Superior temporal gyrus (tissue), 1 donor: Measurements from ENCODE around the gene VWA2.

Experiments used
- DNase-seq: peaks from one replicate; pipeline ENCODE4 v3.0.0-alpha.2; 2016; ENCODE audit errors: extremely low spot score

VWA2 gene

GRCh38 chr10:114294549-114294948, 55.5 kb downstream of the VWA2 start:
- DNase-seq: no peak

DNA sequence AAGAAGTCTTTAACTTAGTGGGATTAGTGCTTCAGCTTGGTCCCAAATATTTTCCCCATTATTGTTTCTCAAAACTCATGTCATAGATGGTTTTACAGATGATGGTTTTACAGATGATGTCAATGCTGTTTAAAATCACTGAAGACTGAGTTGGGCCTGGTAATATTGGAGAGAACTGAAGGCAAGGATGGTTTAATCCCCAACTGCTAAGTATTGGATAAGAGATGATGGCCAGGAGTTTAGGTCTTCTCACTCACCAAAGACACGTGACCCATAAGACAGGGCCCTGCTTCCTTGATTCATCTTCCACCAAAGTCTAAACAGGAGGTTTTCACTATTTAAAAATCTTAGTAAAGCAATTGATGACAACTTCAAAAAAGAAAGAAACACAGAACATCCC, 56.3 kb downstream of the VWA2 start:
- no peak for DNase-seq

DNA sequence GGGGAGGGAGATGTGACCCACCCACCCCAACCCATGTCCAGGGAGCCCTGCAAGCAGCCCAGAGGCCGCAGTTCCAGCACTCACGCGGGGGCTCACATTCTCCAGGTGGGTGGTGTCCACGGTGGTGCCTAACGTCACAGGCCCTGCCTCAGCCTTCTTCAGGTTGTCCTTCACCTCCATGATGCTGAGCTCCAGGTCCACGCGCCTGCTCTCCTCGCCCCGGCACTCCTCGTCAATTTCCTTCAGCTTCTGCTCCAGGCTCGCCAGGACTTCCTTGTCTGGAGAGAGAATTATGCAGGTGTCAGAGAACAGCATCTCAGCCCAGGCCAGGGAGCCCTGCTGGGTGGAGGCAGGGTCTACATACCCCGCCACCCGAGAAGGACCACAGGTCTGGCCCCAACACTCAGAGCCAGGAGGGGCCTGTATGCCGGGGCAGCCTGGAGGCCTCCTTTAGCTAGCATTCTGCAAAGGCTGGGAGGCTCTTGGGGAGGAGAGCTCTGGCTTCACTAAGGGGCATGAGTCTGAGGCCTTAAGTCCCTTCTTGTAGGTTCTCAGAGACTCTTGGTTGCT, 58.2 kb downstream of the VWA2 start:
- DNase-seq: no peak

DNA sequence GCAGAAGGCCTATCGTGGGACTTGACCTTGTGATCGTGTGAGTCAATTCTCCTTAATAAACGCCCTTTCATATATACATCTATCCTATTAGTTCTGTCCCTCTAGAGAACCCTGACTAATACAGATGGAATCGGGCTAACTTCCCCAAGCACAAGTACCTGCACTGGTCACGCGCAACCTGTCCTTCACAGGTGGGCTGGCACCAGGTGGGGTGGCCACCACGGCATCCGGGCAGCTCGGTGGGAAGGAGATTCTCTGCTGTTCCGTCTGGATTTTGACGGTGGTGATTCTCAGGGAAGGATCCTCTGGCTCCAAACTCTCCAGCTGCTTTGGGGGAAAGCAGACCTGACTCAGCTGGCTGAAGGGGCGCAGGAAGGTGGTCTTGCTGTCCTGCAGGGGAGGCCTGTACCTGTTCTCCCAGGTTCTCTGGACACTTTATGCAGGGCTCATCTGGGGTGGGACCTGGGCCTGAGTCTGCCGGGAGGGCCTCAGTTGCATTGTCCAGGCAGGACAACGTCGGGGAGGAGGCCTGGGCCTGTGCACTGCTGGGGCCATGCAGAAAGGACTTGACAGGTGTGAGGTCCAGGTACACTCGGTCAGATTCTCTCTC, 61.1 kb downstream of the VWA2 start:
- DNase-seq: no peak

DNA sequence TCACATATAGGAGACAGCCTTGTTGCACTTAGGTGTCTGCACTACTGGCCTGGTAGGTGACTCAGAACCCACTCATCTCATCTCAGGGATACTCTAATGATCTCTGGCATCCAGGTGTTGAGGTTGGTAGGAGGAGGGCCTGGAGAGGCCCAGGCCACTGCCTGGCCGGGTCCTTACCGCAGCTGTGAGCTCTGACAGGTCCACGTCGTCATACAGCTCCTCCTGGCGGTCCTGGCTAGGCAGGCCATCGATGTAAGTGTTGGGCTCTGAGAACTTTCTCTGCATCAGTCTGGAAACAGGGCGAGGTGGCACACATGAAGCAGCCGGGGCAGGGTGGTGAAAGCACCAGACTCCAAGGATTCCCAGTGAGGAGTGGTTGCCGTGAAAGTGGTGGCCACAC, 62.1 kb downstream of the VWA2 start:
- no peak for DNase-seq

DNA sequence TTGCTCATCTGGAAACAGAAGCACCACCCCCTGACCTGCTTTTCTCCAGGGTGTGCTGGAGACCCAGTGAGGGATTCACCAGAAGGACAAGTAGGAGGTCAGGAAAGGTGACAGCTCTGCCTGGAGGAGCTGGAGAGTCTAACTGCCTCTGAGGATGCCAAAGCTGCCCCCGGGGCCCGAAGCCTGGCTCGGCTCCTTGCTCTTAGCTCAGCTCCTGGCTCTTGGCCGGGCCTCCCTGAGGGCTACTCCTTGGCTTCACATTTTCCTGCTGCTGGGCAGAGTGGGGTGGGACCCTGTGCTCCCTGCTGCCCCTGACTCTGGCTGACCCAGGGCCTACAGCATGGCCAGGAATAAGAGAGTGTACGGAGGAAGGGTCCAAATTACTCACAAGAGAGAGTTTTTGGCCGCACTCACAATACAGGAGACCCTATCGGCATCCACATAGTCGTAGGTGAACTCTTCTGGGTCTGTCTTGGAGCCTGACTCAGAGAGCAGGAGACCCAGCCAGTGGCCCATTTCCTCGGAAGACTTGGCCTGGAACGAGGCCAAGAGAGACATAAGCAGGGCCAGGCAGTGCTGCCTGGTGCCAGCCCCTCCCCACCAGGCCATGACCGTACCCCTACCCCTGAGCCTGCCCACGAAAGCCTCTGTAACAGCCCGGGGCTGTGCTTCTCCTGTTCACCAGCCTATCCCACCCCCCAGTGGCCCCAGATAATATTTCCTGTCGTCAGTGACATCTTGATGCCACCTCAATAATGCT, 63.1 kb downstream of the VWA2 start:
- DNase-seq: no peak

GRCh38 chr10:114303556-114303955, 64.5 kb downstream of the VWA2 start:
- DNase-seq: no peak

DNA sequence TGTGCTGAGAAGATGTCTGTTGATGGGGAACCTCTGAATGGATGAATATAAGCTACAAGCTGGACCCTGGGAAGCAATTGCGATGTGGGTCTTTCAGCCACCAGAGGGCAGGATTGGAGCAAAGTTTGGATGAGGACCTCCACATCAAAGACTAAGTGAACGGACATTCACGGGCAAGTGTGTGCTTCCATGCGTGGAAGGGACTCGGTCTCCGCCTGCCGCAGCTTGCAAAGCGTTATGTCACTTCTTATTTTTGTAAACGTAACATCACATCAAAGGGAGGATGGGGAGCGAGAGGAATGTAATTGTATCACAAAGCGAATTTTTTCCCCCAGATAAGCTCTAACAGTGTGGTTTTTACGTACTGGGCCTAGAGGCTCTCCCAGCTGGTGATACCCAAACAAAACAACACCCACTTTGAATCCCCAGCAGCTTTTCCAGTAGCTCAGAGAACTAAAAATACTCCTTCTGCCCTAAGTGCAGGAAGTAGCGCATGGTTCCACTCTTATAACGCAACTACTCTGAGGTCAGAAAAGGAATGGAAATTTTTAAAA, 65.0 kb downstream of the VWA2 start:
- DNase-seq: peak; percentile 97

- peak; percentile 52 for DNase-seq
Observed at GRCh38 chr10:114304571-114305421, 65.7 kb downstream of the VWA2 start.

DNA sequence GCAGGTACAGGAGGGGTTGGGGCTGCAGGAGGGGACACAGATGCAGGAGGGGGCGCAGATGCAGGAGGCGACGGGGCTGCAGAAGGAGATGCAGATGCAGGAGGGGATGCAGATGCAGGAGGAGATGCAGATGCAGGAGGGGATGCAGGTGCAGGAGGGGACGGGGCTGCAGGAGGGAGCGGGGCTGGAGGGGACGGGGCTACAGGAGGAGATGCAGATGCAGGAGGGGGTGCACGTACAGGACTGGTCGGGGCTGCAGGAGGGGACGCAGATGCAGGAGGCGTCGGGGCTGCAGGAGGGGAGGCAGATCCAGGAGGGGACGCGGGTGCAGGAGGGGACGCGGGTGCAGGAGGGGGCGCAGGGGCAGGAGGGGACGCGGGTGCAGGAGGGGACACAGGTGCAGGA, 66.5 kb downstream of the VWA2 start:
- DNase-seq: no peak

DNA sequence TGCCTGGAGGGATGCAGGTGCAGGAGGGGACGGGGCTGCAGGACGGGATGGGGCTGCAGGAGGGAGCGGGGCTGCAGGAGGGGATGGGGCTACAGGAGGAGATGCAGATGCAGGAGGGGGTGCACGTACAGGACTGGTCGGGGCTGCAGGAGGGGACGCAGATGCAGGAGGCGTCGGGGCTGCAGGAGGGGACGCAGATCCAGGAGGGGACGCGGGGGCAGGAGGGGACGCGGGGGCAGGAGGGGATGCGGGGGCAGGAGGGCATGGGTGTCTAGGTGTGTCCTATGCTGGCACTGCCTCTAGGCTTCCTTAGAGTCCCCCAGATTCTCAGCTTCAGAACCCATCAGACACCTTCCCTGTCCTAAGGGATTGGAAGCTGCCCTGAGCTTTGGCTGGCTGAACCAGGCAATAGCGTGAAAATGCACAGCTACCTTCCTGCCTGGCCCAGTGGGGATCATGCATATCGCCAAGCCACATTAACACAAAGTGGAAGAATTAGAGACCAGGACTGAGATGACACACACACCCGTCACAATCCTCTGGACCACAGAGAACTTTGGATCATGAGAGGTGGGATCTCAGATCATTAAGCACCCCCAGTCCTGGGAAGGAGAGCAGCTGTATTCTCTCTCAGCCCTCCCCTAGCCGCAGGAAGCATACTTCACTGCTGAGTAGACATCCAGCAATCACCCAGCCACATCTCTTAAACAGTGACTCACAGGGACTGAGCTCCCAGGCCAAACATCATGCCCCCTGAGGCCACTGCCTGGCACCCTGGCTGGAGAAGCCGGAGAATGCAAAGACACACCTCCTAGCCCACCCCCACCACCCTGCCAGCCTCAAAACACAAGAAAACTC, 67.3 kb downstream of the VWA2 start:
- no peak for DNase-seq

GRCh38 chr10:114307731-114308130, 68.7 kb downstream of the VWA2 start:
- DNase-seq: peak; percentile 65

GRCh38 chr10:114308531-114309363, 69.7 kb downstream of the VWA2 start:
- DNase-seq: peak; percentile 56

GRCh38 chr10:114309364-114309651, 70.3 kb downstream of the VWA2 start:
- no peak for DNase-seq

- no peak for DNase-seq
Observed at GRCh38 chr10:114310346-114310745, 71.3 kb downstream of the VWA2 start.

DNA sequence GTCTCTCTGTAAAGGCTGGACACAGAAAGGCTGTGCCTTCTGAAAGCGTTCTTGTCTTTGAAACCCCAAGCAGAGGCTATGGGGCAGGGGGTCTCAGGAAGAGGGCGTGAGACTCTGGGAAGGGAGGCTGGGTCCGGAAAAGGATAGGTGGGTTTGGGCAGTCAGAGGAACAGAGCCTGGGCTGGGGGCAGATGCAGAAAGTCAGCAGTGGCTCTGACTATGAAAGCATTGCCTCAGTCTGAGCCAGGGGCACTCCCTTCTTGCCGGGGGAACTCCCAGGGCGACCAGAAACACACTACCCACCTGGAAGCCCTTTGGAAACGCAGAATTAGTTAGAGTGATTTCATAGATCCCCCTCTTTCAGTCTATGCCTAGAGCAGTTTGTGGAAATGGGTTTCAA, 72.0 kb downstream of the VWA2 start:
- DNase-seq: no peak

GRCh38 chr10:114311496-114312209, 72.6 kb downstream of the VWA2 start:
- DNase-seq: no peak

GRCh38 chr10:114313139-114313538, 74.1 kb downstream of the VWA2 start:
- DNase-seq: no peak

GRCh38 chr10:114313866-114314265, 74.8 kb downstream of the VWA2 start:
- DNase-seq: no peak
